Cardiac fibroblast (primary cell): Measurements from ENCODE around the gene ADARB2.

Experiments
- DNase-seq, 2 donors: peaks; one replicate each; pipeline versions ENCODE4 v3.0.0 to v3.0.0-alpha.2; 2010; ENCODE audit warnings: low read depth in 2 of 2
- H3K4me3 ChIP-seq, 2 donors: replicated peaks in 1 of 2; 1 replicate in 1 of 2; 2 replicates in 1 of 2; pipeline ENCODE4 v1.5.1; 2011; ENCODE audit warnings: low read depth in 2 of 2, low read length in 2 of 2, mild to moderate bottlenecking in 2 of 2, moderate library complexity in 1 of 2
- TF ChIP-seq, protein P1 (sequence below): IDR thresholded peaks from one replicate; pipeline ENCODE4 v1.5.1; 2011; ENCODE audit warnings: low read depth, mild to moderate bottlenecking, low read length, inconsistent platforms

Gene ADARB2

DNA sequence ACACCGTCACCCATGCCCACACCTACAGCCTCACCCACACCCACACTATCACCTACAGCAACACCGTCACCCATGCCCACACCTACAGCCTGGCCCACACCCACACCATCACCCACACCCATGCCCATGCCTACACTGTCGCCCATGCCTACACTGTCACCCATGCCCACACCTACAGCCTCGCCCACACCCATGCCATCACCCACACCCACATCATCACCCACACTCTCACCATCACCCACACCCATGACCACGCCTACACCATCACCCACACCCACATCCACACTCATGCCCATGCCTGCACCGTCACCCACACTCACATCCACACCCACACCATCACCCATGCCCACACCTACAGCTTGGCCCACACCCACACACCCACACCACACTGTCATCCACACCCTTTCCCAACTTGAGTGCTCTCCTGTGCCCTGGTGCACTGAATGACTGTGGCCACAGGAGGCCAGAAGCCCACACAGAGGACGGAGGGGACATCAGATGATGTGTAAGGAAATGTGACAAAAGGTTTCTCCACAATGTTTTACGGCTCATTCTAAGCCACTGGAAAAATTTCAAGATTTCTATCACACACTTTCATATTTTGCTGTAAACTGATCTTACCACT, 527.9 kb downstream of the ADARB2 start:
- TF ChIP-seq, protein P1, sequence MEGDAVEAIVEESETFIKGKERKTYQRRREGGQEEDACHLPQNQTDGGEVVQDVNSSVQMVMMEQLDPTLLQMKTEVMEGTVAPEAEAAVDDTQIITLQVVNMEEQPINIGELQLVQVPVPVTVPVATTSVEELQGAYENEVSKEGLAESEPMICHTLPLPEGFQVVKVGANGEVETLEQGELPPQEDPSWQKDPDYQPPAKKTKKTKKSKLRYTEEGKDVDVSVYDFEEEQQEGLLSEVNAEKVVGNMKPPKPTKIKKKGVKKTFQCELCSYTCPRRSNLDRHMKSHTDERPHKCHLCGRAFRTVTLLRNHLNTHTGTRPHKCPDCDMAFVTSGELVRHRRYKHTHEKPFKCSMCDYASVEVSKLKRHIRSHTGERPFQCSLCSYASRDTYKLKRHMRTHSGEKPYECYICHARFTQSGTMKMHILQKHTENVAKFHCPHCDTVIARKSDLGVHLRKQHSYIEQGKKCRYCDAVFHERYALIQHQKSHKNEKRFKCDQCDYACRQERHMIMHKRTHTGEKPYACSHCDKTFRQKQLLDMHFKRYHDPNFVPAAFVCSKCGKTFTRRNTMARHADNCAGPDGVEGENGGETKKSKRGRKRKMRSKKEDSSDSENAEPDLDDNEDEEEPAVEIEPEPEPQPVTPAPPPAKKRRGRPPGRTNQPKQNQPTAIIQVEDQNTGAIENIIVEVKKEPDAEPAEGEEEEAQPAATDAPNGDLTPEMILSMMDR, result no peak
- no peak overlapping the region for H3K4me3 ChIP-seq
- DNase-seq, result no peak

DNA sequence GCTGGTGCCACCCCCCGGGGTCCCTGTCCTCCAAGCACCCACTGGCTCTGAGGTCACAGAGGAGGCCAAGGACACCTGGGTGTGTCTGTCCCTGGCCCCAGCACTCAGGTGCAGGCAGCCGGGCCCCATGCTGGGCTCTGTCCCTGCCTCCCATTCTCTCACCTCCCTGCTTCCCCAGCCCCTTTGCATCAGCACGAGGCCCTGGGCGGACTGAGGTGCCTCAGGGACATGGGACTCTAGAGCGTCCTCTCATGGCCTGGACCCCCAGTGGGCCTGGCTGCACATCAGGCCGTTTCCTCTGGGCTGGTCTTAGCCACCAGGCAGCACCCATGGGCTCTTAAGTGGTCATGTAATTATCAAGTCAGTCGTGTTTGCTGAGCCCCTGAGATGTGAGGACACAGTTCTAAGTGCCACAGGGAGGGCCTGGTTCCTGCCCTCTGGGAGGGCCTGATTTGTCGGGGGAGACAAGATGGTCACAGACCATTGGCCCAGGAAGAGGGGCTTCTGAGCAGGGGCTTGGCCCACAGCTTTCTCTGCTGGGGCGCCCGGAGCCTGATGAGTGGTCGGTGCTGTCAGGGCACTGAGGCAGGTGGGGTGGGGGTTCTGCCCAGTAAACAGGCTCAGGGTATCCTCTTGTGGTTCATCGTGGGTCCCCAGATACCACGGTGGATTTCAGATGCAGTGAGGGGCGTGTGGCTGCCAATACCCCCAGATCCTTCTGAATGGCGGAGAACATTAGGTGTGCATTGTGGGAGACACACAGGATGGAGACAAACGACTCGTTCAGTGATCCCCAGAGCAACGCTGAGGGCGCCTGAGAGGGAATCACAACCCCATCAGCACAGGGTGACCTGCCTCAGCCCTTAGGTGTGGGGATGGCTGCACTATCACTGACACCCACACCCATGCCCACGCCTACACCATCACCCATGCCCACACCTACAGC, 528.7 kb downstream of the ADARB2 start:
- no peak overlapping the region for H3K4me3 ChIP-seq
- no peak for DNase-seq
- TF ChIP-seq, protein P1, result no peak

DNA sequence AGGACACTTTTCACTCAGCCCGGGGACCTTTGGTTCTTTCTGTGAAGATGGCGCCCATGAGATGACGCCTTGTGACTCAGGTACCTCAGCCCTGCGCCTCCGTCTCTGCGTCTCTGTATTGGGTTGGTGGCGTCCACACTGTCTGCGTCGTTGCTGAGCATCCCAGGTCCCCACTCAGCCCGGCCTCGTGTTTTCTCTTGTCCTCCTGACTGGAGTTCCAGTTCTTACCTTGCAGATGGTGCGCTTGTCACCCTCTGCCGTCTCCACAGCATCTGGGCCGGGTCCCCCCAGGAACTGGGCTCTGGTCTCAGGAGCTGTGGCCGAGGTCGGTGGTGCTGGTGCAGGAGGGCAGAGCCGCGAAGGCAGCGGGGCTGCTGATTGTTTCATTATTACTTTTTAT, 530.7 kb downstream of the ADARB2 start:
- TF ChIP-seq, protein P1, result no peak
- H3K4me3 ChIP-seq, result no peak overlapping the region
- DNase-seq, result no peak

DNA sequence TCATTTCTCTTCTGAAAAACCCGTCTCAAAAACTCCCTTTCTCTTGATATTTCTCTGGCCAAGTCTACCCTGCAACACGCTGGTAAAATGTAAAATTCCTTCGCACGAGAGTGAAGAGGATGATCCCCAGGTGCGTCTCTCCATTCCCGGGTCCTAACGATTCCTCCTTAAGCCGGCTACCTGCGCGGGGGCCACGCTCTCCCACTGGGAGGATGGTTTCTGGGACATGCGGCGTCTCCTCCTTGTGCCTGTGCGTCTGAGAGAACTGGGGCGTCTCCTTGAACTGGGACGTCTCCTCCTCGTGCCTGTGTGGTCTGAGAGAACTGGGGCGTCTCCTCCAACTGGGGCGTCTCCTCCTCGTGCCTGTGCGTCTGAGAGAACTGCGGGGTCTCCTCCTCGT, 531.2 kb downstream of the ADARB2 start:
- TF ChIP-seq, protein P1, result no peak
- DNase-seq, result no peak

DNA sequence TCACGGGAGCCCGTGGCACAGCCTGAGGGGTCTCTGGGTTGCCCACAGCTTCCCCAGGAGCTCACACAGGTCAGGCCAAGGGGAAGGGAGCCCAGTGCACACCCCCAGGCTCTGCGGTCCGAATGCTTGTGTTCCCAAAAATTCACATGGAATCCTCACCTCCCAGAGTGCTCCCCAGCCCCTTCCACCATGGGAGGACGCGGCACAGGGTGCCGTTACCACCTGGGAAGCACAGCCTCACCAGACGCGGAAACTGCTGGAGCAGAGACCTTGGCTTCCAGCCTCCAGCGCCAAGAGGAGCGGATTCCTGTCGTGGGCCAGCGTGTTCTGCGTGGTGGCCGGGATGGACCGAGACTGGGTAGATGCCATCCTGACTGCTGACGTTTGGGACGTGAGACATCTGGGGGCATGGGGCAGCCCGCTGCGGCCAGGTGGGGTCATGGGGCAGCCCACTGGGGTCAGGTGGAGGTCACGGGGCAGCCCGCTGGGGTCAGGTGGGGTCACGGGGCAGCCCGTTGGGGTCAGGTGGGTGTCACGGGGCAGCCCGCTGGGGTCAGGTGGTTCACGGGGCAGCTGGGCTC, 531.8 kb downstream of the ADARB2 start:
- TF ChIP-seq, protein P1, result no peak
- DNase-seq, result no peak

More for the DNA sequence above, 531.2 kb downstream of the ADARB2 start:
- H3K4me3 ChIP-seq, result no peak overlapping the region

DNA sequence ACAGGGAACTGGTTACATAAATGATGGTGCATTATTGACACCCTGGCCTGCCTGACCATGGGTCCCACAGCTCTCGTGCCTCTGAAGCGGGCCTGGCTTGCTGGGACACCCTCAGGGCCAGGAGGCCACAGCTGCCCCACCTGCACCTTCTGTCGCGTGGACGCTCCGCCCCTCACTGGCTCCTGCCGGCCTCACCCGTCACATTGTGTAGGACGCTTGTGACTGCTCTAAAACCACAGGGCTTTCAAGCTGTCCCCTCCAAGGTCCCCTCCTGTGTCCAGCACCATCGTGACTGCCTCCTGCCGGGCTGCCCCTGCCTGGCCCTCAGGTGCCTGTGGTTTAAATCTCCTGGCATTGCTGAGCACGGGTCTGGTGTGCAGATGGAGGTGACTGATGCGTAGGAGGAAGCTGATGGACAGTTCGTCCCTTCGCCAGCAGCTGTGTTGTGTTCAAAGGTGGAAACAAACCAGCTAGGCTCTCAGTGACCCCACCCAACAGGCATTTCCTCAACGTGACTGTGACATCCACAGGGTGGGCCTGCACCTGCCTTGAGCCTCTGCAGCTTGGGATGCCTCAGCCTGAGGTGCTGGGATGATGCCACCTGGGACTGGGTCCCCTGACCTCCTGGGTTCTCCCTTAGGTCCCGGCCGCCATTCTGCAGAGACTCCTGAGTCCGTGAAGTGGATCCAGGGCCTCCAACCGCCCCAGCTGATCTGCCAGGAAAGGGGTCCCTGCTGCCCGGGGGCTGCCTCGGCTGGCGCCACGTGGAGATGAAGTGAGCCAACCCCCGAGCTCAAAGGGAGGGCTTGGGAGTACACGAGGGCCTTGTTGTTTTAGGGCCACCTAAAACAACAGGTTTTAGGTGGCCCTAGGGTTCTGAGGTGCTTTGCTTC, 532.6 kb downstream of the ADARB2 start:
- H3K4me3 ChIP-seq, result no peak overlapping the region
- DNase-seq, result no peak
- TF ChIP-seq, protein P1, result no peak

More for the DNA sequence above, 531.8 kb downstream of the ADARB2 start:
- H3K4me3 ChIP-seq, result no peak overlapping the region
